Stimulated activated naive CD4-positive, alpha-beta T cell treated with Interleukin-2 at 50 U/mL for 16 hours (primary cell): ENCODE data around the gene STON1.
"Not testable (repeated sequence)": the region's sequence is repeated elsewhere in the genome, so short reads cannot be mapped to it uniquely, and the experiment has no call there.

Source experiments
- DNase-seq: peaks from one replicate; lab custom pipeline; 2025; lab: John Stamatoyannopoulos, UW

STON1 gene

DNA sequence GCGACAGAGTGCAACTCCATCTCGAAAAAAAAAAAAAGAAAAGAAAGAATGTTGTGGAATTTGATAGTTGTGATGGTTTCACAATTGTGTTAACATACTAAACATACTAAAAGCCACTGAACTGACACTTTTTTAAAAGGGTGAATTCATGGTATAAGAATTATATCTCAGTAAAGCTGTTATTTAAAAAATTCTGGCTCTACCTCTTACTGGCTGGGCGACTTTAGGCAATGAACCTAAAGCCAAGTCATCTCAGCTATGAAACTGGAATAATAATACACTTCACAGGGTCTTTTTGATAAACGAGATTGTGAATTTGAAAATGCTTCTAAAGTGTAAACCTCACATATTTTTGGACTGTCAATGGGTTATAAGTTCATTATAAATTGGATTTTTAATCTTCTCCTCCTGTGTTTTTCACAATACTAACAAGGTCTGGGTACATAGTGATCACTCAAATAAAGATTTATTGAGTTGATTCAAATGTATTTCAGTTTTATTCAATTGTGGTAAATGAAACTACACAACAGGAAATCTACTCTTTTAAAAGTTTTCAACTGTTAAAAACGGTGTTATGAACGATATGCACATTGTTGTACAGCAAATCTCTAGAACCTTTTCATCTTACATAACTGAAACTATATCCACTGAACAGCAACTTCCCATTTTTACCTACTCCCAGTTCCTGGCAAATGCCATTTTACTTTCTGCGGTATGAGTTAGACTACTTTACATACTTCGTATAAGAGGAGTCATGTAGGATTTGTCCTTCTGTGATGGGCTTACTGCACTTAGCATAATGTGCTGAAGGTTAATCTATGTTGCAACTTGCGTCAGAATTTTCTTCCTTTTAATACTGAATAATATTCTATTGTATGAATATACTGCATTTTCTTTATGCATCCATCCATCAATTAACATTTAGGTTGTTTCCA lies 44.7 kb downstream of the STON1 start:
- DNase-seq: no peak

DNA sequence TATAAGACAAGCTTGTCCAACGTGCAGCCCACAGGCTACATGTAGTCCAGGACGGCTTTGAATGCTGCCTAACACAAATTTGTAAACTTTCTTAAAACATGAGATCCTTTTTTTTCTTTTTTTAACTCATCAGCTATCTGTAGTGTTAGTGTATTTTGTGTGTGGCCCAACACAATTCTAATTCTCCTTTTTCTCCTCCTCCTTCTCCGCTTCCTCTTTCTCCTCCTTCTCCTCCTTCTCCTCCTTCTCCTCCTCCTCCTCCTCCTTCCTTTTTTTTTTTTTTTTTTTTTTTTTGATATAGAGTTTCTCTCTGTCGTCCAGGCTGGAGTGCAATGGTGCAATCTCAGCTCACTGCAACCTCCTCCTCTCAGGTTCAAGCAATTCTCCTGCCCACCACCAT lies 48.4 kb downstream of the STON1 start:
- DNase-seq: no peak

DNA sequence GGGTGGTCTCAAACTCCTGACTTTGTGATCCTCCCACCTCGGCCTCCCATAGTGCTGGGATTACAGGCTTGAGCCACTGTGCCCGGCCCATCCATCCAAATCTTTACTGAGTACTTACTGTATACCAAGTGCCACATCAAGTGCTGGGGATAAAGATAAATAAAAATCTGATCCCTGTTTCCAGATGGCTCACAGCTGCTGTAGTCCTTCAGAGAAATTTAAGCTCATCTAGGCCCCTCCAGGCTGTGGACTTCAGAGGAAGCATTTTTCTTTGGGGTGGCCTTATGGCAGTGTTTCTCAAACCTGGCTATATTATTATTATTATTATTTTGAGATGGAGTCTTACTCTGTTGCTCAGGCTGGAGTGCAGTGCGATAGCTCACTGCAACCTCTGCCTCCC lies 54.0 kb downstream of the STON1 start:
- DNase-seq: no peak

DNA sequence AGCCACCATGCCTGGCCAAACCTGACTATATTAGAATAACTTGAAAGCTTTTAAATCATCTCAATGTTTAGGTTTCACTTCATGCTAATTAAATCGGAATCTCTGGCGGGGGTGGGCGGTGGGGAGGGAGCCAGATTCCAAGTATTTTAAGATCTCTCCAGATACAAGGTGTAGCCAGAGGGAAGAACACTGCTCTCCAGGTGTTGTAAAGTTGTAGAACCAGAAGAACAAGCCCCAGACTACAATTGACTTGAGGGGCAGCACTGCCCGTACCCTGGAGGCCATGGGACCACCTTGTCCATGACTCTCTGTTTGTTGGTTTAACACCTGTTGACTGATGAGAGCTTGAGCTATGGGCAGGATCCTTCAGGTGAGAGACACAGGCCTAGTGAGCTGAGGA lies 54.6 kb downstream of the STON1 start:
- no peak for DNase-seq

DNA sequence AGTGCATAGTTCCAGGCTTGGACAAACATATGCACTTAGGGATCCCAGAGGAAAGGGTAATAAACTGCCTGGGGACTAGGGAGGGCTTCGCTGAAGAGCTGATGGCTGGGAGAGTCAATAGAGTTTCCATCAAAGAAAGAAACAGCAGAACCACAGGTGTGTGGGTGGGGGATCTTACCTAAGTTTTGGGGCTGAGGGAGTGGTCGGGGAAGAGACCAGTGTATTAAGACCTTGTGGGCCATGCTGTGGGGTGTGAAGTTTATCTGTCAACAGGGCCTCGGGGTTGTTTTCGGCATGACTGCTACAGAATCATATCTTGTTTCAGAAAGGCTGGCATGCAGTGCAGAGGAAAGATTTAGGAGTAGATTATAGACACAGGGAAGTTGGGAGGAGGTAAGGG lies 56.5 kb downstream of the STON1 start:
- DNase-seq: no peak

DNA sequence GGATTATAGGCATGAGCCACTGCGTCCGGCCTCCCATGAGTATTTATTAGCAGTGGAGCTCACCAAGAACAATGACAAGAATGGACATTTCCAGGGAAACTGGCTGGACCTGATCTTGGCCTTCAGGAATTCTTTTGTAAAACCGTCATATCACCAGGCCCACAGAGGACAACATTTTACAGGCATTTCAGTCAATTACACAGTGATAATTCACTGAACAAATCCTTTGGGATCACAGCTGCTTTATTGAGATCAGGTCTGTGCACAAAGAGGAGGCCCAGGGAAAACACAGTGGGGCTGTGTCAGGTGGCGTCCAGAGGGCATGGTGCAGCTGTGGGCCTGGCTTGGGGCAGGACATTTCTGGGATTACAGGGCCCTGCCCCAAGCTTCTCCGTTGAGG lies 57.6 kb downstream of the STON1 start:
- DNase-seq: no peak

DNA sequence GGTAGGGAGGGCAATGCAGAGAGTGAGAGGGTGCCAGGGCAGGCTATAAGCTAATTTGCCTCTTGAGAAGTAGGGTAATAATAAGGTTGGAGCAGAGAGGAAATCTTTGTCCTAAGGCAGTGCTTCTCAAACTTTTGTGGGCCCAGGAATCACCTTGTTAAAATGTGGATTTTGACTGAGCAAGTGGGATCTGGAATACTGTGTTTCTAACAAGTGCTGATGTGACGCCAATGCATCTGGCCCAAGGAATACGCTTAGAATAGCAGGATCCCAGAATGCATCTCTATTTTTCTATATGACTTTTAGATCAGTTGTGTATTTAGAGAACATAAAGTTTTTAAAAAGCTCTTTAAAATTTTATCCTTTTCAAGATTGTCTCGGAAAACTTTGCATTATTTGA lies 58.0 kb downstream of the STON1 start:
- DNase-seq: no peak

DNA sequence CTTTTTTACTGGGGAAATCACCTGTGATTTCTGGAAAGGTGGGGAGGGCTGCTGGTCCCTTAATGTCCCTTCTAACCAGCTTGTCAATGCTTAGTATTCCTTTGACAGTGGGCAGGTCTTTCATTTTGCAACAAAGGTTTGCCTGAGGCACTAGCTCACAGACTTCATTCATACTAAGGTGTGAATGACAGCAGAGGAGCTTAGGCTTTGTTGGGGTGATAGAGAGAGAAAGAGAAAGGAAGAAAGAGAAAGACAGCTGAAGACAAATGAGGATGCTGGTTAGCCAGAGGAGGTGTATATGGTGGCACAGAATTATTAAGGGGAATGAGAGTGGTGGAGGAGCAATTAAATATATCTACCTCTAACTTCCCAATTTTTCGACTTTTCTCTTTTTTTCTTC lies 58.8 kb downstream of the STON1 start:
- DNase-seq: no peak

DNA sequence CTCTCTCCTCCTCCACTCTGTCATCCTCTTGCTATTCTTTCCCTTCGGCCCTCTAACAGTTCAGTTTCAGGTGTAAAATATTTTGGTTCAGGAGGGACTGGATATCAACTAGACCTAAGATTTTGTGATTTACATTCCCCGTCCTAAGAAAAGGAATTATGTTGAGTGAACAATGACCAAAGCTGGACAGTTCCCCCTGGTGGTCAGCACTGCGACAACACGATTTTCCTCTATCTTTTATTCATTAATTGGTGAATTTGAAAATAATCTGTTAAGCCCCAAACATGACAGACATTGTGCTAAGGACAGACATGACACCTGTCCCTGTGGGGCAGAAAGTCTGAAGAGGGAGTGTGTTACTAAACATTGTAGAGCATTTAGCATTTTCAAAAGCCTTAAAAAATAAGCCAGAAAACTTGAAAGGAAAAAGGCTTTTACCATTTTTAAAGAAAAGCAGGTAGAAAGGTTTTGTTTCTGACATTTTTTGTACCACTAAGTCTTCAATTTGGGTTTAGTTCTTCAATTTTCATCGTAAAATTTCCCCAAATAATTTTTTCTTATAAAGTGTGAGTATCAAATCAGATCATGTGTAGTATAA lies 59.3 kb downstream of the STON1 start:
- DNase-seq: no peak

DNA sequence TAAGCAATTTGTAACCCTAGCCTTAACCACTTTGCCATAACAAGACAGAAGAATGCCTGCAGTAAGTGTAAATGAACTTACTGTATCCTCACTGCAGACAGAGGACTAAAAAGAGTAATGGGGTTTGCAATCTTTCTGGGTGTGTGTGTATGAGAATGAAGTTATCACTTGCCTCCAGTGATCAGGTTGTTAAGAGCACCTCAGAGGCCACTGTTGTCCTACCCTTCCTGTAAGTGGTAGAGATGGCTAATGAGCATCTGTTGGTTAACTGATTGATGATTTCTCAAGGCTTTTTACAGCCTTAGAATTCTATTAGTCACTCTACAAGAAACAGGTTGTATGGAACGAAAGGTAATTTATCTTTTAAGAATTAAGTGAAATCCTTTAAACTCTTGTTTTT lies 60.1 kb downstream of the STON1 start:
- DNase-seq: no peak

DNA sequence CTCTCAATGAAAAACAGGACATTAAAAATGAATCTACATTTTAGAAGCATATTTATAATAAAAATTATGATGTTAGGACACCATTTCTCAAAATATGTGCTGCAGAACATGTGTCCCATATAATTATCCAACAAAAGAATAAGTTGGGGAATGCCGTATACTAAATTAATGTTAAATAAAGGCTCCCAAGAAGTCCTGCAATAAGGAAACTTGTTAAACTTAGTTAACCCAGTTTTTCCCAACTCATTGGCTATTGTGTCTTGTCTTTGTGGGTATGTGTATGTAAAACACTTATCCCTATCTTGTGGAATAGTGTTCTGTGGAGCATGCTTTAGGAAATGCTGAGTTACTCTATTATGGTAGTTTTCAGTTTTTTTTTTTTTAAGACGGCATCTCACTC lies 62.1 kb downstream of the STON1 start:
- DNase-seq: no peak

DNA sequence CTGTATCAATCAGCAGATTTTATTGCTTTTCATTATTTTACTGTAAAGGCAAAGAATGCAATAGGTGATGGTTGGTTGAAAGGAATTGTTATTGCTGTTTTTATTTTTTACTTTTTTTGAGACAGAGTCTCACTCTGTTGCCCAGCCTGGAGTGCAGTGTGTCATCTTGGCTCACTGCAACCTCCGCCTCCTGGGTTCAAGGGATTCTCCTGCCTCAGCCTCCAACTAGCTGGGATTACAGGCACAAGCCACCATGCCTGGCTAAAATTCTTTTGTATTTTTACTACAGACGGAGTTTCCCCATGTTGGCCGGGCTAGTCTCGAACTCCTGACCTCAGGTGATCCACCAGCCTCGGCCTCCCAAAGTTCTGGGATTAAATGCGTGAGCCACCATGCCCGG lies 66.8 kb downstream of the STON1 start:
- DNase-seq: not testable (repeated sequence)

DNA sequence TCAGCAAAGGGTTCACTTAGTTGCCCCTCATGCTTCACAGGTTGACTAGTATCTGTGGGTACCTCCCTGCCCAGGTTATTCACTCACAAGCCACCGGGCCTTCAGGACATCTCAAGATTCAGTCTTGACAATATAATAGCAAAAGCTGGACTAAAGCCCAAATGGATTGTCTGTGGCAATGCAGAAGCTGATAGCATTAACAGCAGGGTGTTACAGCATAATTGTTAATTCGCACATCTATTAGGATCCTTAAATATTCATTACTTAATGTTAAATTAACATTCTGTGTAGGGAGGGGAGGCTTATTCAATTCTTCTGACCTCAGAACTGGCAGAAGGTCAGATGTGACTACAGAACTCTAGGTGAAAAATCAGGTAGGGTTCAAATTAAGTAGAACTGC lies 67.5 kb downstream of the STON1 start:
- DNase-seq: no peak

DNA sequence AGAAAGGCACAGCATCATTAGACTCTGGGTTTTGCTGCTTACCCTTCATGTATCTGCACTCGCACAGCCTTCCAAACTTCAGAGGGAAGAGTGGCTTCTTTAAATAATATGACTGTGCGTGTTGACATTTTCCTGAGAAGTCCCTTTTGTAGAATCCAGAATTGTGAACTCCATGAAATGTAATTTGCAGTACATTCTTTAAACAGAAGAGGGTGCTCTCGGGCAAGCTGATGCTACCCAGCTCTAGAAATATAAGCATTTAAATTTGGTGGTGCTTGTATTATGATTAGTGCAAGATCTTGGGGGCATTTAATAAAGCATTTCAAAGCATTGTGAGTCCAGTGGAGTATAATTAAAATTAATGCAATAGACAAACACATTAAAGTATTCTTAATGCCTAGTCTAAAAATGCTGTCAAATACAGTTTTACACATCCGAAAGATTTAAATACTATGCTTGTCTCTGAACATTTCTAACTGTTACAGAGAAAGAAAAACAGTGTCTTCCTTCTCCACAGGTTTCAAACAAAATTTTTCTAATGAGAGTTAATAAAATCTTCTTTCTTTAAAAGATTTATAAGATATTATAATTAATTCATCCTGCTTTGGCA lies 70.4 kb downstream of the STON1 start:
- no peak for DNase-seq

DNA sequence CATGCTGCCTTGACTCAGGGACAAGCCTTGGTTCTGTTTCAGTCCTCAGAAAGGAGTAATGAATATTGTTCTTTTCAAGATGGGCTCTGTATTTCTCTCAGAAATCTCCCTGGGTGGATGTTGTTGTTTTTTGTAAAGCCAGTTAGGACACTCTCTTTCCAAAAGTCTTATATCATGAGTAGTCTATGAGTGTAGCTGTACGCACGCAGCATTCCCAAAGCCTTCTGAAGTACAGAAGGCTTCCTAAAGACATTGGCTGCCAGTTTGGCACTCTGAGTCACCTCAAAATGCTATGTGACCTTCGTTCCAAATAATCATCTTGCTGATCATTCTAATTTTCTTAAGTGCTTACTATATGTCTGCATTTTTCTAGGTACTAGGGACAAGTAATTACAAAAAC lies 71.0 kb downstream of the STON1 start:
- no peak for DNase-seq

DNA sequence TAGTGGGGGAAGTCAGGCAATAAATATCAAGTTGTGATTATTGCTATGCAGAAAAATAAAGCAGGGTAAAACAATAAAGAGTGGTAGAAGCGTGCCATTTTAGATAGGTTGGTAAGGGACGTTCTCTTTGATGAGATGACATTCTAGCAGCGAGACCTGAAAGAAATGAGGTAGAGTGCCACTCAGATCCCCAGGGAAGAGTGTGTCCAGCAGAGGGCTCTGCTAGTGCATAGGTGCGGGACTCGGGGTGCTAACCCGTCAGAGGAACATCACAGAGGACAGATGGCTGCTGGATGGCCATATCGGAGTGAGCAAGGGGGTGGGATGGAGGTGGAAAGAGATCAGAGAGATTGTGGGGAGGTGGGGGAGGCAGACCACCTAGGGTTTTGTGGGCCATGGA lies 71.4 kb downstream of the STON1 start:
- DNase-seq: no peak

DNA sequence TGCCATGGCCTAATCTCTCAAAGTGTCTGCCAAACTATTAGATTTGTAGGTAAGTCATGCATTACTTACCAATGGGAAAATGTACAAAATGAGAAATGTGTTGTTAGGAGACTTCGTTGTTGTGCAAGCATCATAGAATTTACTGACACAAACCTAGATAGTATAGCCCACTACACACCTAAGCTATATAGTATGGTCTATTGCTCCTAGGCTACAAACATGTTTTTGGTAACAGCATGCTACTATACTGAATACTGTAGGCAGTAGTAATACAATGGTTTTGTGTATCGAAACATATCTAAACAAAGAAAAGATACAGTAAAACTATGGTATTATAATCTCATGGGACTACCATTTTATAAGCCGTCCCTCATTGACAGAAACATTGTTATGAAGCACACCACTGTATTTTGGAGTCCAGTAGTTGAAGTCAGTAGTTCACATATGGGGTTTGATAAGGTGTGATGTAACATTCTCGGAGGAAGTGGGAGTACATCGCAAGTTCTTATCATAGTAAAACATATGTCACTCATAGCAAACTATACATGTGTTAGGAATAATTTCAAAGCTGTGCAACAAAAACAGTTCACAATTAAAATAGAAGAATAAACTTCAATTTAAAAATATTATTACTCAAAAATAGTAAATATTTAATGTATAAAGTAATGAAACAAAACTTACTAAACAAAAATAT lies 75.7 kb downstream of the STON1 start:
- DNase-seq: no peak

DNA sequence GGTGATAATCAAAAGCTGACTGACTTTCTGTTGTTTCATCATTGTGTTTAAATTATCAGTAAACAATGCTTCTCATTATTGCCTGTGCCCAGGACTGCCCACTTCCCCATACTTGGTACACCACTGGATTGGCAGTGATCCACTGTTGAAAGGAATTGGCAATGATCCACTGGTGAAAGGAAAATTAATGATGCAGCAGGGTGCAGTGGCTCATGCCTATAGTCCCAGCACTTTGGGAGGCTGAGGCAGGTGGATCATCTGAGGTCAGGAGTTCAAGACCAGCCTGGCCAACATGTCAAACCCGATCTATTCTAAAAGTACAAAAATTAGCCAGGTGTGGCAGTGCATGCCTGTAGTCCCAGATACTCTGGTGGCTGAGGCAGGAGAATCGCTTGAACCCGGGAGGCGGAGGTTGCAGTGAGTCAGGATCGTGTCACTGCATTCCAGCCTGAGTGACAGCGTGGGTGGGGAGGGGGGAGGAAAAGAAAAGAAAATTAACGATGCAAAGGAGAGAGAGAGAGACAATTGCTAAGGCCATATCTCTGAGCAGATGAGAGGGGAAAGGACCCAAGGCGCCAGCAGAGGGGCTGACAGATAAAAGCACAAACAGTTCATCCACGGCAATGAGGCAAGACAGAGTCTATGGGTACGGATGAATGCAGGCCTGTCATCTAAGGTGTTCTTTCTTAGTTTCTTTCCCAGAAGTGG lies 77.5 kb downstream of the STON1 start:
- no peak for DNase-seq

DNA sequence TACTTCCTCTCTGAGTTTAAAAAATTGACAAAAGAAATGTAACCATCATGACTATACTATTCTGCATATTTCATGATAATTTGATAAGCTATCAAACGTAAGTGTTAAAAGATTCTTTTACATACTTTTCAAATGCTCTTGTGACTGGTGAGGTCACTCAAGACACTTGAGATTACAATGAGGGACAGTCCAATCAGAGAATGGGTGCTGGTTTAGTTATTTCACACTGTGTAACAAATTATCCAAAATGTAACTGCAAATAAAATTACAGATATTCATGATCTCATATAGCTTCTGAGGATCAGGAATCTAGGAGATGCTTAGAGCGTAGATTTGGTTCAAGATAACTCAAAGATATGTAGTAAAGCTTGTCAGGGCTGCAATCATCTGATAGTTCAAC lies 83.3 kb downstream of the STON1 start:
- DNase-seq: no peak

DNA sequence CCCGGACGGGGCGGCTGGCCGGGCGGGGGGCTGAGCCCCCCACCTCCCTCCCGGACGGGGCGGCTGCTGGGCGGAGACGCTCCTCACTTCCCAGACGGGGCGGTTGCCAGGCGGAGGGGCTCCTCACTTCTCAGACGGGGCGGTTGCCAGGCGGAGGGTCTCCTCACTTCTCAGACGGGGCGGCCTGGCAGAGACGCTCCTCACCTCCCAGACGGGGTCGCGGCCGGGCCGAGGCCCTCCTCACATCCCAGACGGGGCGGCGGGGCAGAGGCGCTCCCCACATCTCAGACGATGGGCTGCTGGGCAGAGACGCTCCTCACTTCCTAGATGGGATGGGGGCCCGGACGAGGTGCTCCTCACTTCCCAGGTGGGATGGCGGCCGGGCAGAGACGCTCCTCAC lies 84.6 kb downstream of the STON1 start:
- DNase-seq: not testable (repeated sequence)

DNA sequence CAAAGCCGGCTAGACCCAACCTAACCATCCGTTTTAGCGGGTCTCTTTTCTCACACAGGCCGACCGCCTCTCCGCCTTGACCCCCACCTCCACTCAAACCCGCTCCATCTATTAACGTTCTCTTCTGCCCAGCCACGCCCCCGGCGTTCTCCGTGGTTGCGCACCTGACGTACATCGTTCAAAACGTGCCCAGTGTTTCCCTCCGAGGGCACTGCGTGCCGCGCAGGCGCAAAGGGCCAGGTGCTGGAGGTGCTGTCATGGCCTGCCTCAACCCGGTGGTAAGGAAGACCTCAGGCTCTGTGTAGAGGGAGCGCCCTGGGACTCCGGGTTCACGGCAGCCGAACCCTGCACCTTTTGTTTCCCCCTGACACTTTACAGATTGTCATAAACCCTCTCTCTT lies 87.7 kb downstream of the STON1 start, which contains the start of gene GTF2A1L:
Gene GTF2A1L, plus strand, starts transcription at position 239 of the 400 bp plus-strand sequence. Its CDS starts 19 bp downstream, at position 258.
- DNase-seq: no peak

DNA sequence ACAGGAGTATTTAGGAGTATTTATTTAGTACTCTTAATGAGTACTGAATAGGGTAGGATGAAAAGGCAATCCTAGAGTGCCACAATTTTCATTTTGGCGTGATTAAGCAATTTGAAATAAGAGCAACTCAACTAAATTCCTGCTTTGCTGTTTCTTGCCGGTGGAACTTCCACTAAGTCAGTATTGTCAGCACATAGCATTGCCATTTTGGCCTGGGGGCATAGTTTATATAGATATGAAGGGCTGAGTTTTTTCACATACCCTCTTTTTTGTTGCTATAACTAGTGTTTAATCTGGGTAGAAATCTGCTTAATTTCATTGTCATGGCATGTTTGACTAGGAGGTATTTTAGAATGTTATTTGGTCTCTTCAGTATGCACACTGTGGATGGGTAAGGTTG lies 89.6 kb downstream of the STON1 start:
- DNase-seq: no peak
